Left ventricle myocardium superior (tissue), 1 donor: ENCODE measurements around the gene L1CAM. TPM values are rescaled to one million over a fixed set of nuclear protein-coding genes. Genes with fewer than 3 reads are reported as not detected.
A peak's percentile ranks its signal among the peaks of the same experiment; 100 is the strongest.

Source experiments
- ATAC-seq: fragments of 200-7000 bp; cut with Tn5 transposase; one replicate; pipeline ENCODE4 v1.9.1; 2020; ENCODE audit warnings: mild to moderate bottlenecking, moderate library complexity
- DNase-seq: peaks from one replicate; pipeline ENCODE4 v3.0.0-alpha.2; 2020
- intact Hi-C: fragments of 100-400 bp; cut with micrococcal nuclease; formaldehyde crosslinking; loops from one replicate; pipeline ENCODE4 v1.11.0; 2022
- long read RNA-seq: library from polyadenylated mRNA; unstranded; transcript quantifications from one replicate; pipeline ENCODE4 v2.0.0, GENCODE V29; 2021
- total RNA-seq: library from RNA; stranded (reverse); fragmentation: NEBNext Ultra II Directional; extraction: Animal tissue kit (Norgen Biotek cat#: 25700); gene quantifications from one replicate; pipeline ENCODE4 v1.2.1, GENCODE V29; 2021
- donor health status: DM: no; HTN: yes; CAD: no; lungs with severe emphysema.

The L1CAM gene
- 4.8 TPM for total RNA-seq
- long read RNA-seq = 0 reads

- ATAC-seq (peak; percentile 24), DNase-seq (no peak)
- intact Hi-C loops = no loop called here
Observed at GRCh38 chrX:153885968-153886903, at the start of gene L1CAM. Gene L1CAM, minus strand, starts transcription at chrX:153886173. Its CDS starts 10,337 bp downstream, at chrX:153875836.

GRCh38 chrX:153935326-153935851 is 49.4 kb upstream of the L1CAM start:
- intact Hi-C loops = no loop called here
- DNase-seq (no peak), ATAC-seq (no peak)

- DNase-seq (peak; percentile 86), ATAC-seq (peak; percentile 98)
- intact Hi-C loops = no loop called here
Observed at GRCh38 chrX:153934762-153935325, 48.9 kb upstream of the L1CAM start, which contains the start of gene NAA10. Gene NAA10, minus strand, starts transcription at chrX:153935037. Its CDS starts 133 bp downstream, at chrX:153934904.

- intact Hi-C loops = no loop called here
- ATAC-seq = peak; percentile 3
Observed at GRCh38 chrX:153934148-153934761, 48.3 kb upstream of the L1CAM start.

GRCh38 chrX:153933748-153934147 is 47.8 kb upstream of the L1CAM start:
- DNase-seq (no peak), ATAC-seq (no peak)
- intact Hi-C loops = no loop called here

More at GRCh38 chrX:153934148-153934761, 48.3 kb upstream of the L1CAM start:
- DNase-seq = no peak

- no peak for DNase-seq
- no peak for ATAC-seq
- intact Hi-C loops = no loop called here
Observed at GRCh38 chrX:153932220-153932915, 46.4 kb upstream of the L1CAM start.

- ATAC-seq (no peak), DNase-seq (no peak)
- intact Hi-C loops = no loop called here
Observed at GRCh38 chrX:153931748-153932147, 45.8 kb upstream of the L1CAM start.

- no peak for ATAC-seq
- DNase-seq = no peak
- intact Hi-C loops = no loop called here
Observed at GRCh38 chrX:153931151-153931550, 45.2 kb upstream of the L1CAM start.

GRCh38 chrX:153930011-153930910 is 44.3 kb upstream of the L1CAM start:
- intact Hi-C loops = no loop called here
- DNase-seq = no peak
- no peak for ATAC-seq

GRCh38 chrX:153929576-153929975 is 43.6 kb upstream of the L1CAM start:
- DNase-seq = no peak
- intact Hi-C loops = no loop called here

GRCh38 chrX:153928846-153929245 is 42.9 kb upstream of the L1CAM start:
- ATAC-seq (no peak), DNase-seq (no peak)
- intact Hi-C loops = no loop called here

More at GRCh38 chrX:153929576-153929975, 43.6 kb upstream of the L1CAM start:
- no peak for ATAC-seq

- DNase-seq (peak; percentile 97), ATAC-seq (peak; percentile 94)
- intact Hi-C loops = no loop called here
Observed at GRCh38 chrX:153927922-153928760, 42.2 kb upstream of the L1CAM start.

- ATAC-seq (no peak), DNase-seq (no peak)
- intact Hi-C loops = no loop called here
Observed at GRCh38 chrX:153927672-153927921, 41.6 kb upstream of the L1CAM start.

GRCh38 chrX:153926858-153927671 is 41.1 kb upstream of the L1CAM start:
- intact Hi-C loops = no loop called here
- ATAC-seq (peak; percentile 3), DNase-seq (peak; percentile 49)

- intact Hi-C loops = no loop called here
- DNase-seq (peak; percentile 58), ATAC-seq (no peak)
Observed at GRCh38 chrX:153926552-153926857, 40.5 kb upstream of the L1CAM start.

GRCh38 chrX:153925739-153926551 is 40.0 kb upstream of the L1CAM start, which contains the start of gene ARHGAP4:
Gene ARHGAP4, minus strand, starts transcription at chrX:153926264. Its CDS starts 62 bp downstream, at chrX:153926202.
- intact Hi-C loops = no loop called here
- ATAC-seq = no peak
- peak; percentile 45 for DNase-seq
